HG02610 (cell line): ENCODE data around the gene USP3.
"Not testable (repeated sequence)": the region's sequence is repeated elsewhere in the genome, so short reads cannot be mapped to it uniquely, and the experiment has no call there.

Source experiments
- ATAC-seq: cut with Tn5 transposase; IDR thresholded peaks from one replicate; pipeline ENCODE4 v1.9.1; 2021; ENCODE audit warnings: mild to moderate bottlenecking, moderate library complexity; ENCODE audit not compliant: unreplicated experiment

Gene USP3

GRCh38 chr15:63475707-63476106 lies 28.7 kb upstream of the USP3 start:
- no peak for ATAC-seq

- ATAC-seq, result no peak
Observed at GRCh38 chr15:63476229-63476632, 28.2 kb upstream of the USP3 start.

- ATAC-seq, result no peak
Observed at GRCh38 chr15:63478243-63478642, 26.1 kb upstream of the USP3 start.

GRCh38 chr15:63480441-63480821 lies 24.0 kb upstream of the USP3 start:
- ATAC-seq, result no peak

GRCh38 chr15:63481105-63481810 lies 23.1 kb upstream of the USP3 start:
- peak; percentile 45 for ATAC-seq

GRCh38 chr15:63482874-63483323 lies 21.5 kb upstream of the USP3 start:
- ATAC-seq, result no peak

GRCh38 chr15:63483521-63484371 lies 20.6 kb upstream of the USP3 start:
- ATAC-seq, result no peak

- no peak for ATAC-seq
Observed at GRCh38 chr15:63484433-63485186, 19.8 kb upstream of the USP3 start.

- ATAC-seq, result peak; percentile 32
Observed at GRCh38 chr15:63487076-63487757, 17.2 kb upstream of the USP3 start.

- not testable (repeated sequence) for ATAC-seq
Observed at GRCh38 chr15:63487758-63488397, 16.5 kb upstream of the USP3 start.

- no peak for ATAC-seq
Observed at GRCh38 chr15:63488398-63488960, 15.9 kb upstream of the USP3 start.

- ATAC-seq, result no peak
Observed at GRCh38 chr15:63489352-63489751, 15.0 kb upstream of the USP3 start.

GRCh38 chr15:63490345-63491034 lies 13.9 kb upstream of the USP3 start:
- no peak for ATAC-seq

- ATAC-seq, result no peak
Observed at GRCh38 chr15:63491116-63491827, 13.1 kb upstream of the USP3 start.

GRCh38 chr15:63491979-63492378 lies 12.4 kb upstream of the USP3 start:
- ATAC-seq, result no peak

GRCh38 chr15:63492541-63493077 lies 11.8 kb upstream of the USP3 start:
- ATAC-seq, result no peak

- ATAC-seq, result no peak
Observed at GRCh38 chr15:63493436-63493835, 11.0 kb upstream of the USP3 start.

GRCh38 chr15:63494408-63494807 lies 10.0 kb upstream of the USP3 start:
- no peak for ATAC-seq

GRCh38 chr15:63495343-63495742 lies 9.1 kb upstream of the USP3 start:
- no peak for ATAC-seq
